ENCODE results near the gene TIMMDC1.

TIMMDC1 gene

GRCh38 chr3:119514637-119515036 is 16.3 kb downstream of the TIMMDC1 start:
- no peak overlapping the region for H3K4me3 ChIP-seq (ENCODE audit: low read depth in 1 of 2, low read length in 2 of 2)
- no peaks in the 10 kb centered on the region for H3K4me1 ChIP-seq (ENCODE audit: control insufficient read depth in 1 of 2, insufficient read depth in 2 of 2, low read length in 2 of 2)
- H3K27ac ChIP-seq (ENCODE audit: low read length) = no peak overlapping the region
- H3K36me3 ChIP-seq (ENCODE audit: control insufficient read depth in 1 of 2, insufficient read depth in 2 of 2, low read length in 2 of 2) = peaks cover 22 to 76% of the 10 kb centered on the region in 2 donors
- no peaks in the 10 kb centered on the region for H3K27me3 ChIP-seq (ENCODE audit: low read depth, low read length)
- H3K9me3 ChIP-seq (ENCODE audit: control insufficient read depth in 1 of 2, low read length in 2 of 2) = no peaks in the 10 kb centered on the region

DNA sequence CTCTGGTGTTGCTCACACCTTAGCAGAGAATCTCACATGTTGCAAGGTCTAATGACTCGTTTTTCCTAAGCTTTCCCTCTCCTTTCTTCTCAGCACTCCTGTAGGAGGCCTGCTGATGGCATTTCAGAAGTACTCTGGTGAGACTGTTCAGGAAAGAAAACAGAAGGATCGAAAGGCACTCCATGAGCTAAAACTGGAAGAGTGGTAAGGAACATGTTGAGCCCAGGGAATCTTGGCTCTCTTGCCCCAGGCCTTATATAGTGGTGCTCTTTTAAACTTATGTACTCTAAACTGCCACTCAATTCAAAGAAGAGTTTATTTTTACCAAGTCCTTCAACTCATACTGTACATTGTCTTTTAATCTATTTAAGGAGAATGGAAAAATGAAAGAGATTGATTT is 18.8 kb downstream of the TIMMDC1 start:
- H3K4me1 ChIP-seq (ENCODE audit: control insufficient read depth in 1 of 2, insufficient read depth in 2 of 2, low read length in 2 of 2) = no peaks in the 10 kb centered on the region
- H3K27me3 ChIP-seq (ENCODE audit: low read depth, low read length) = no peaks in the 10 kb centered on the region
- H3K36me3 ChIP-seq (ENCODE audit: control insufficient read depth in 1 of 2, insufficient read depth in 2 of 2, low read length in 2 of 2) = peaks cover 28 to 85% of the 10 kb centered on the region in 2 donors
- H3K9me3 ChIP-seq (ENCODE audit: control insufficient read depth in 1 of 2, low read length in 2 of 2) = no peaks in the 10 kb centered on the region
- H3K4me3 ChIP-seq (ENCODE audit: low read depth in 1 of 2, low read length in 2 of 2) = no peak overlapping the region
- peak overlapping the region; percentile 8 for H3K27ac ChIP-seq (ENCODE audit: low read length)

- Histone ChIP-seq H3K9me3 (ENCODE audit: control insufficient read depth in 1 of 2, low read length in 2 of 2) (no peaks in the 10 kb centered on the region), H3K36me3 (ENCODE audit: control insufficient read depth in 1 of 2, insufficient read depth in 2 of 2, low read length in 2 of 2) (peaks cover 28 to 82% of the 10 kb centered on the region in 2 donors), H3K4me1 (ENCODE audit: control insufficient read depth in 1 of 2, insufficient read depth in 2 of 2, low read length in 2 of 2) (no peaks in the 10 kb centered on the region), H3K27me3 (ENCODE audit: low read depth, low read length) (no peaks in the 10 kb centered on the region), H3K27ac (ENCODE audit: low read length) (no peak overlapping the region), H3K4me3 (ENCODE audit: low read depth in 1 of 2, low read length in 2 of 2) (no peak overlapping the region)
Measured at GRCh38 chr3:119518026-119518425, 19.7 kb downstream of the TIMMDC1 start.

DNA sequence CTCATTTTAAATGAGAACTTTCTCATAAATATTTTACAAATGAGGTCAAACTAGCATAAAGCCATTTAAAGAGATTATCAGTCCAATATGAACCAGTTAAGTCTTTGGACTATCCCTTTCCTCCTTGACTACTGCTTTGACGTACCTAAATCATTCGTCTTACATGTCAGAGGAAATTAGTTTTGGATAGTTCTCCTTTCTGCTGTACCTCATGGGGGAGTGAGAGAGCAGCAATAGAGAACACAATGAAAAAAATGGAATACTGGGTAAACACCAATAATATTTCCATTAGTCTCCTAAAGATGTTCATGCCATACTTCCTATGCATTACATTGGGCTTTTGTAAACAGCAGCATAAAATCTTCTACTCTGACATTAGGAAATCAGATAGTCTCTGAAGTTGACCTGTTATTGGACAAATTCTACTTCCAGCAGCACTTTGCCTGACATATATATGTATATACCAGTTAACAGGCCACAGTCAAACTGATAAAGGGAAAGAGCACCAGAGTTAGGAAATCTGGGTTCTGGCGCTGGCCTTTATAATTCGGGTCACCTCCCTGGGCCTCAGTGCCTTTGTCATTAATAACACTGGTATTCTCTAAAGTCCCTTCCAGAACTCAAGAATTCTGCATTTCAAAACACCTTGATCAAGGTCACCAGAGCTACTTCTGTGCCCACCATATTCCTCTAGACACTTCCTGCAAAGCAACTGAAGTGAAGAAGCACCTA is 26.8 kb downstream of the TIMMDC1 start:
- Histone ChIP-seq H3K4me1 (ENCODE audit: control insufficient read depth in 1 of 2, insufficient read depth in 2 of 2, low read length in 2 of 2) (no peaks in the 10 kb centered on the region), H3K36me3 (ENCODE audit: control insufficient read depth in 1 of 2, insufficient read depth in 2 of 2, low read length in 2 of 2) (peaks cover 13 to 22% of the 10 kb centered on the region in 2 donors), H3K27ac (ENCODE audit: low read length) (no peak overlapping the region), H3K27me3 (ENCODE audit: low read depth, low read length) (no peaks in the 10 kb centered on the region), H3K4me3 (ENCODE audit: low read depth in 1 of 2, low read length in 2 of 2) (no peak overlapping the region), H3K9me3 (ENCODE audit: control insufficient read depth in 1 of 2, low read length in 2 of 2) (no peaks in the 10 kb centered on the region)

DNA sequence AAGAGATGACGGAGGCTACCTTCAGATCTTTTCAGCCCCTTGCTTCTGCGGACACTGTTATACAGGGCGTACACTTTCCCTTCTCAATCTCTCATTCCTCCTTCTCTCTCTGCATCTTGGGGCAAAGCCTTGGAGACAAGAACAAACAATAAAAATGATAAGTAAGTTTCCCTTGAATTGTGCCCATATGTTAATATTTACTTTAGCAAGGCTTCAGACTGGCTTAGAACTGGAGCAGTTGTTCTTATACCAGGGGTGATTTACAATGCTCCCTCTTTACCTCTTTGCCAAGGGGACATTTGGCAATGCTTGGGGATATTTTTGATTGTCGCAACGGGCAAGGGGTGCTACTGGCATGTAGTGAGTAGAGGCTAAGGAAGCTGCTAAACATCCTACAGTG is 29.4 kb downstream of the TIMMDC1 start:
- no peak overlapping the region for H3K27ac ChIP-seq (ENCODE audit: low read length)
- H3K36me3 ChIP-seq (ENCODE audit: control insufficient read depth in 1 of 2, insufficient read depth in 2 of 2, low read length in 2 of 2) = peaks cover 5 to 7% of the 10 kb centered on the region in 2 donors
- no peaks in the 10 kb centered on the region for H3K27me3 ChIP-seq (ENCODE audit: low read depth, low read length)
- no peaks in the 10 kb centered on the region for H3K9me3 ChIP-seq (ENCODE audit: control insufficient read depth in 1 of 2, low read length in 2 of 2)
- no peak overlapping the region for H3K4me3 ChIP-seq (ENCODE audit: low read depth in 1 of 2, low read length in 2 of 2)
- no peaks in the 10 kb centered on the region for H3K4me1 ChIP-seq (ENCODE audit: control insufficient read depth in 1 of 2, insufficient read depth in 2 of 2, low read length in 2 of 2)

DNA sequence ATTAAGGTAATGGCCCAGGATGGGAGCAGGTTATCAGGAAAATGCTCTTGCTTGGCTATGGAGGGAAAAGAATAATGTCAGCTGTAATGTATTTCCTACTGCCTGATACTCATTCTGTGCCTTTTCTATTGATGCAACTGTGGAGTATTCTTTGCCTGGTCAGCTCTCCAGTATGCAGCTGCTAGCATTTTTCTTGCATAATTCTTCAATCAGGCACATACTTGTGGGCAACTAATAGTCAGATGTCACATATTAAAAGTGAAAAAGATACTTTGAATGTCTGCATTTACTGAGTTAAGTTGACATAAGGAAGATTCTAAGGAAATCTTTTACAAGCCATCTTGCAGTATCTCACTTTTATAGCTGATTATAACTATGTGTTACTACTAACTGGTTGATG is 31.5 kb downstream of the TIMMDC1 start:
- no peaks in the 10 kb centered on the region for H3K4me1 ChIP-seq (ENCODE audit: control insufficient read depth in 1 of 2, insufficient read depth in 2 of 2, low read length in 2 of 2)
- H3K4me3 ChIP-seq (ENCODE audit: low read depth in 1 of 2, low read length in 2 of 2) = no peak overlapping the region
- H3K27me3 ChIP-seq (ENCODE audit: low read depth, low read length) = no peaks in the 10 kb centered on the region
- H3K9me3 ChIP-seq (ENCODE audit: control insufficient read depth in 1 of 2, low read length in 2 of 2) = no peaks in the 10 kb centered on the region
- H3K27ac ChIP-seq (ENCODE audit: low read length) = no peak overlapping the region
- peaks cover 0 to 5% of the 10 kb centered on the region in 2 donors for H3K36me3 ChIP-seq (ENCODE audit: control insufficient read depth in 1 of 2, insufficient read depth in 2 of 2, low read length in 2 of 2)

DNA sequence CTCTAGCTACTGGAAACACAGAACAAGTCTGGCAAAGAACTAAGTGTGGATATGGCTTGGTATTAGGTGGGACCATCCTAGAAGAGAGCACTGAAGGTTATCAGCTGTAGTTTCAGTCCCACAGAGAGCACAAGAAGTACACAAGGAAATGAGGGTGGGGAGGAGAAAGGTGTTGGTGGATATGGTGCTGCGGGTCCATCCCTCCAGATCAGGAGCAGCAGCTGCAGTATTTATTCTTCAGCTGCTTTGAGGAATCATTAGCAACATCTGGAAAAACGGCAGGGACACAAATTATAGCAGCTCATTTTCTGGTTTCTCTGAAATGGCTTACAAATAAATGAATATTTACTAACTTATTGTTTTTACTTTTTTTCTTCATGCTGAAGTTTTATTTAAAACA is 32.1 kb downstream of the TIMMDC1 start:
- Histone ChIP-seq H3K9me3 (ENCODE audit: control insufficient read depth in 1 of 2, low read length in 2 of 2) (no peaks in the 10 kb centered on the region), H3K4me3 (ENCODE audit: low read depth in 1 of 2, low read length in 2 of 2) (no peak overlapping the region), H3K4me1 (ENCODE audit: control insufficient read depth in 1 of 2, insufficient read depth in 2 of 2, low read length in 2 of 2) (no peaks in the 10 kb centered on the region), H3K27ac (ENCODE audit: low read length) (no peak overlapping the region), H3K27me3 (ENCODE audit: low read depth, low read length) (no peaks in the 10 kb centered on the region), H3K36me3 (ENCODE audit: control insufficient read depth in 1 of 2, insufficient read depth in 2 of 2, low read length in 2 of 2) (peaks cover 0 to 1% of the 10 kb centered on the region in 2 donors)

- Histone ChIP-seq H3K4me1 (ENCODE audit: control insufficient read depth in 1 of 2, insufficient read depth in 2 of 2, low read length in 2 of 2) (no peaks in the 10 kb centered on the region), H3K9me3 (ENCODE audit: control insufficient read depth in 1 of 2, low read length in 2 of 2) (no peaks in the 10 kb centered on the region), H3K27me3 (ENCODE audit: low read depth, low read length) (no peaks in the 10 kb centered on the region), H3K36me3 (ENCODE audit: control insufficient read depth in 1 of 2, insufficient read depth in 2 of 2, low read length in 2 of 2) (no peaks in the 10 kb centered on the region), H3K27ac (ENCODE audit: low read length) (no peak overlapping the region), H3K4me3 (ENCODE audit: low read depth in 1 of 2, low read length in 2 of 2) (no peak overlapping the region)
Measured at GRCh38 chr3:119531151-119531550, 32.8 kb downstream of the TIMMDC1 start.

- Histone ChIP-seq H3K27ac (ENCODE audit: low read length) (no peak overlapping the region), H3K36me3 (ENCODE audit: control insufficient read depth in 1 of 2, insufficient read depth in 2 of 2, low read length in 2 of 2) (no peaks in the 10 kb centered on the region), H3K4me3 (ENCODE audit: low read depth in 1 of 2, low read length in 2 of 2) (no peak overlapping the region), H3K4me1 (ENCODE audit: control insufficient read depth in 1 of 2, insufficient read depth in 2 of 2, low read length in 2 of 2) (no peaks in the 10 kb centered on the region), H3K9me3 (ENCODE audit: control insufficient read depth in 1 of 2, low read length in 2 of 2) (no peaks in the 10 kb centered on the region), H3K27me3 (ENCODE audit: low read depth, low read length) (no peaks in the 10 kb centered on the region)
Measured at GRCh38 chr3:119534296-119534695, 35.9 kb downstream of the TIMMDC1 start.

DNA sequence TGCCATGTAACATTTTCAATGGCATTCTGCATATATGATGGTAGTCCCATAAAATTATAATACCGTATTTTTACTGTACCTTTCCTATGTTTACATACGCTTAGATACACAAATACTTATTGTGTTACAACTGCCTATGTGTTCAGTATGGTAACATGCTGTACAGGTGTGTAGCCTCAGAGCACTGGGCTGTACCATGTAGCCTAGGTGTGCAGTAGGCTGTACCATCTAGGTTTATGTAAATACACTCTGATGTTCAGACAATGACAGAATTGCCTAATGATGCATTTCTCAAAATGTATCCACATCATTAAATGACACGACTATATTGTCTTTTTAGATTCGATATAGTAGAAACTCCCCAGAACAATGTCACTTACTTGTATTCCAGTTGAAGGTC is 38.4 kb downstream of the TIMMDC1 start:
- Histone ChIP-seq H3K36me3 (ENCODE audit: control insufficient read depth in 1 of 2, insufficient read depth in 2 of 2, low read length in 2 of 2) (no peaks in the 10 kb centered on the region), H3K27ac (ENCODE audit: low read length) (no peak overlapping the region), H3K4me3 (ENCODE audit: low read depth in 1 of 2, low read length in 2 of 2) (no peak overlapping the region), H3K27me3 (ENCODE audit: low read depth, low read length) (no peaks in the 10 kb centered on the region), H3K4me1 (ENCODE audit: control insufficient read depth in 1 of 2, insufficient read depth in 2 of 2, low read length in 2 of 2) (no peaks in the 10 kb centered on the region), H3K9me3 (ENCODE audit: control insufficient read depth in 1 of 2, low read length in 2 of 2) (no peaks in the 10 kb centered on the region)

GRCh38 chr3:119538772-119539171 is 40.4 kb downstream of the TIMMDC1 start:
- Histone ChIP-seq H3K9me3 (ENCODE audit: control insufficient read depth in 1 of 2, low read length in 2 of 2) (no peaks in the 10 kb centered on the region), H3K27me3 (ENCODE audit: low read depth, low read length) (no peaks in the 10 kb centered on the region), H3K4me3 (ENCODE audit: low read depth in 1 of 2, low read length in 2 of 2) (no peak overlapping the region), H3K27ac (ENCODE audit: low read length) (no peak overlapping the region), H3K36me3 (ENCODE audit: control insufficient read depth in 1 of 2, insufficient read depth in 2 of 2, low read length in 2 of 2) (no peaks in the 10 kb centered on the region), H3K4me1 (ENCODE audit: control insufficient read depth in 1 of 2, insufficient read depth in 2 of 2, low read length in 2 of 2) (no peaks in the 10 kb centered on the region)

- no peaks in the 10 kb centered on the region for H3K36me3 ChIP-seq (ENCODE audit: control insufficient read depth in 1 of 2, insufficient read depth in 2 of 2, low read length in 2 of 2)
- no peak overlapping the region for H3K27ac ChIP-seq (ENCODE audit: low read length)
- no peaks in the 10 kb centered on the region for H3K4me1 ChIP-seq (ENCODE audit: control insufficient read depth in 1 of 2, insufficient read depth in 2 of 2, low read length in 2 of 2)
Measured at GRCh38 chr3:119541547-119541946, 43.2 kb downstream of the TIMMDC1 start.

More at GRCh38 chr3:119541547-119541946, 43.2 kb downstream of the TIMMDC1 start:
- Histone ChIP-seq H3K4me3 (ENCODE audit: low read depth in 1 of 2, low read length in 2 of 2) (no peak overlapping the region), H3K27me3 (ENCODE audit: low read depth, low read length) (no peaks in the 10 kb centered on the region), H3K9me3 (ENCODE audit: control insufficient read depth in 1 of 2, low read length in 2 of 2) (no peaks in the 10 kb centered on the region)
